NOMO-1 treated with DMSO at 0.1 percent for 48 hours (cell line): Measurements from ENCODE around the gene CBS.
"Not testable (repeated sequence)": the region's sequence is repeated elsewhere in the genome, so short reads cannot be mapped to it uniquely, and the experiment has no call there.

Experiments used
- DNase-seq: peaks from one replicate; lab custom pipeline; 2025; ENCODE audit not compliant: unreplicated experiment; lab: John Stamatoyannopoulos, UW

The CBS gene

DNA sequence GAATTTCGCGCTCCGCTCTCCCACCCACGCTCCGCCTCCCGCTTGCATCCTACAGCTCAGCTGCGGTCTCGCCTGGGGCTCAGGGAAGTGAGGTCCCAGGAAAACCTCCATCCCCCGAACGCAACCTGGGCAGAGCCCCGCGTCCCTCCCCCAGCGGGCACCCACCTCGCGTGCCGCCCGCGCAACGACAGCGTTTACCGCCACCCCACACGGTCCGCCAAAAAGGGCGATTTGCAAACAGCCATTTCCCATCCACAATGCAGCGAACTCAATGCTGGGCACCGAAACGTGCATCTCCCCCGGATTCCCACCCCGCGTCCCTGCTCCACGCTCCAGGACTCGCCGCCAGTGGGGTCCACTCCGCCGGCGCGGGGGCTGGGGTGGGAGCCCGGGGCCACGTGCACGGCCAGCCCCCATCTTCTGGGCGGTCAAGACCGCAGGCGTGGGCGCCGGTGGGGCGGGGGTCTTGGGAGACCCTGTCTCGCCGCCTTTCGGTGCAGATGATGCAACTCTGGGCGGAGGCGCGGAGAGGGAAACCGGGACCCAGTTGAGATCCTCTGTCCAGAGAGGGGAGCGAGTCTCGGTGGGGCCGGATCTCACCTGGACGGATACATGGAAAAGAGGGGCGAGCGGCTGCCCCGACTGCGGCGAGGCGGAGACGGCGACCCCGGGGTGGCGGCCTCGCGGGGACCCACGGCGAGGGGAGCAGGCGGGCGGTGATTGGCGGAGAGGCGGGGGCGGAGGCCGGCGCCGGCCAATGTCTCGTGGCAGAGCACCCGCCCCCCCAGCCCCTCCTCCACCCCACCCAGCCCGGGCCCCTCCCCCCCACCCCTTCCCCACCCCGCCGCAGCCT, at the start of gene CBS:
CBS (minus strand) TSS at position 666 of the 853 bp plus-strand sequence. CDS start 3,642 bp downstream, outside the sequence.
- DNase-seq, result not testable (repeated sequence)

DNA sequence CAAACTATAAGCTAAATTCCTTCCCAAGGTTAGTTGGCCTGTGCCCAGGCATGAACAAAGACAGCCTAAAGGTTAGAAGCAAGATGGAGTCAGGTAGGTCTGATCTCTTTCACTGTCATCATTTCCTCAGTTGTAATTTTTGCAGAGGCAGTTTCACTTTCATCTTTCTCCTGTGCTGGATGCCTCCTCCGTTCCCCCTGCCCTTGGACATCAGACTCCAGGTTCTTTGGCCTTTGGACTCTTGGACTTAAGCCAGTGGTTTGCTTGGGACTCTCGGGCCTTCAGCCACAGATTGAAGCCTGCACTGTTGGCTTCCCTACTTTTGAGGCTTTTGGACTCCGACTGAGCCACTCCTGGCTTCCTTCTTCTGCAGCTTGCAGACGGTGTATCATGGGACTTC, 40.3 kb upstream of the CBS start:
- DNase-seq, result not testable (repeated sequence)

DNA sequence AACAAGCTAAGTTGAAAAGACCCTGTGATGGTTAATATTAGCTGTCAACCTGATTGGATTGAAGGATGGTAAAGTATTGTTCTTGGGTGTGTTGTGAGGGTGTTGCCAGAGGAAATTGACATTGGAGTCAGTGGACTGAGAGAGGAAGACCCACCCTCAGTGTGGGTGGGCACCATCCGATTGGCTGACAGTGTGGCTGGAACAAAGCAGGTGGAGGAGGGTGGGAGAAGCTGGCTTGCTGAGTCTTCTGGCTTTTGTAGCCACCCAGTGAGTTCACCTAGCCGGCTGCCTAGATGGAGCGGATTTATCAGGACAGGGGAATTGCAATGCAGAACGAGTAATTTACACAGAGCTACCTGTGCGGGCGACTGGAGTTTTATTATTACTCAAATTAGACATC, 38.8 kb upstream of the CBS start:
- not testable (repeated sequence) for DNase-seq

DNA sequence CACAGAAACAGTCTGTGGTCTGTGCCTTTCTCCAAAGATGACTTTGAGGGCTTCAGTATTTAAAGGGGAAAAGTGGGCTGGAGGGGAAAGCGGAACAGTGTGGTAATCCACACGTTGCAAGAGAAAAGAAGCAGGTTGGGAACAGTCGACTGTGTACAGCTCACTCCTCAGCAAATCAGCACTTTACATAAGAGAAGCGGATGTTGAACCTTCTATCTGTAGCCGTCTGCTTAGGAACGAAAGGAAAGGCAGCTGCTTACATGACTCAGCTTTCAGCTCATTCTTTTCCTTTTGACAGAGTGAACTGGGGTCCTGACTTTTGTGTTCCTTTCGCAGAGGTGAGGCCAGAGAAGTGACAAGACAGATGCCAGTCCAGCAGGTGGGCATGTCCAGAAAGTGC, 33.4 kb upstream of the CBS start:
- DNase-seq, result not testable (repeated sequence)

DNA sequence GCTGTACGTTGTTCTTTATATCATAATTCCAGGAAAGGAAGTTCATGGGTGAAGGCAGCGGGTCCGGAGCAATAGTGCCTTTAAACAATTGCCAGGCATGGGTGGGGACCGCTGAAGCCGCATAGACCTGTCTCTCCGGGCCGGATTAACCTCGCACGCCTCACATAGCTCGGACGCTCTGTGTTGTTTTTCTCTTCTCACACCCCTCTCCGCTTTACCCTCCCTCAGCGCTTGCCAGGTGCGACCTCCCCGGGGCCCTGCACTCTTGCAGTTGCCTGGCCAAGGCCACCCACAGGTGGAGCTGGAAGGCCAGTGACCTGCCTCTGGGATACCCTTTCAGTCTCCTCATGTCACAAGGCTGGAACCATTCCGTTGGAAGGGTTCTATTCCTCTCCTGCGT, 32.5 kb upstream of the CBS start:
- DNase-seq, result not testable (repeated sequence)

DNA sequence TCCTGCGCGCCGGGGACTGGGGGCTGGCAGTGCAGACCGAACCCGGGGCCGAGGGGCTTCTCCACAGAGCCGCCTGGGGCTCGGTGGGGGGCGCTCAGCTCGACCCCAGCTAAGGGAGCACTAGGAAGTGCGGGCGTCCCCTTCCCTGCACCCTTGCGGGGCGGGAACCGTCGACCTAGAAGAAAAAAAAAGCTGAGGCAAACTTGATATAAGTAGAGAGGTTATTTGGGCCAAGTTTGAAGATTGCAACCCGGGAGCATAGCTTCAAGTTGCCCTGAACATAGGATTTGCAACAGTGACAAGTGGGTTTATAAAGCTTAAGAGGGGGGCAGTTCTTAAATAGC, 32.1 kb upstream of the CBS start:
- not testable (repeated sequence) for DNase-seq

DNA sequence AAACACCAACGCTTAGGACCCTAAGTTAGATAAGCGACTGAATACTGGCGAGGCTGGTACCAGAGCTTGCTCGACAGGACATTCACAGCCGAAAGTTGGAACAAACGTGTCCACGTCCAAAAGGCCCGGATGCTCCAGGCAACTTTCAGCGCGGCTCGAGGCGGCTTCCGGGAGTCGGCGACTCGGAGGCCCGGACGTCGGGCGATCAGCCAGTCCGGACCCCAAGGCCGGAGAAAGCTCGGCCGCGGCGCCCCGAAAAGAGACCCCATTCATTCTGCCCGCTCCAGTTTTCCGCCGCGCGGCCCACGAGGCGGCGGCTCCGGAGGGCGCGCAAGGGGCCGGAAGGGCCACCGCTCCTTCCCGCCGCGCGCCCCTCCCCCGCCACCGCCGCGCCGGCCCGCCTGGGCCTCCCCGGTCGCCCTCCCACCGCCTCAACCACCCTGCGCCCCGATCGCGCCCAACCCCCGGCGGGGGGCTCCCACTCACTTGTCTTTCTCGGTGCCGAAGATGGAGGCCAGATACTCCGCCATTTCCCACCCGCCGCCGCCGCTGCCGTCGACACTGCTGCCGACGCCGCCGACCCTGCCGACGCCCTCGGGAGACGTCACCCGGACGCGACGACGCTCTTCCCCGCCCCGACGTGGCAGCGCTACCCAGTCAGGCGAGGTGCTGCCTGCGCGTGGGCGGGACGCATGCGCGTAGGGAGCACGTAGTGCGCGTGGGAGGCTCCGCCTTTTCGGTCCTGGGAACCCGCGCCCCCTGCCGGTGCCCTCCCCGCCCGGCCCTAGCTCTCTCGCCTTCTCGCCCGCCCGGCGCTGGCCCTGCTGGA, 31.5 kb upstream of the CBS start, which contains the start of gene U2AF1:
U2AF1 (minus strand) TSS at position 606 of the 829 bp plus-strand sequence; CDS start at position 530, 76 bp downstream.
- not testable (repeated sequence) for DNase-seq

DNA sequence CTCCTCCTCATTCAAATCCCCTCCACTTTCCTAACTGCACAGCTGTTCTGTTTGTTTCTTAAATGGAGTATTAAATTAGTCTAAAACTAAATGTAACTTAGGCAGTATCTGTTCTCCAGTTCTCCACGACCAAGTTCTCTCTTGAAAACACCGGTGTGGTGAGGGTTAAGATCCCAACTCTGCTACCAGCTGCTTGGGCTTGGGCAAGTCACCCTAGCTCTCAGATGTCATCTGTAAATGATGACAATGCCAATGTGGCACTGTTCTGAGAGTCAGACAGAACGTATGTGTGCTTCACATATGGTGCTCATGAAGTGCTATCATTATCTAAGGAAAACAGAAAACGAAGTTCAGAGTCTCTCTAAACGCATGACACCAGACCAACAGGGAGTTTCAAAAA, 29.0 kb upstream of the CBS start:
- not testable (repeated sequence) for DNase-seq

DNA sequence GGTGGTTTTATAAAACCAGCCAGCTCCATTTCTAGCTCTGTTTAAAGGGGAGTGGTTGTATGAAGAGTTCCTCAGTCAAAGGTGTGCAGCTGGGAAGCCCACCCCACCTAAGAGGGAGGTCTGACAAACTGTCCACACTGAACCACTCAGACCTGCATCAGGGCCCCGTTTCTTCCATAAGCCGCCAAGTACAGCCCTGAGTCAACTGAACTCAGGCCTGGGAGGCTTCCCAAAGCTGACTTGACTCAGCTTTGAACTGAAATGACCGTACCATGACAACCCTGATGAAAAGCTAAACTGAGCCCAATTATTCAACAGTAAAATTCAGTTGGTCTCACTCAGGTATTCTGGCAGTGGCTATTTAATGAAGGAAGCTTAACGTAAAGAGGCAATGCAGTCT, 26.6 kb upstream of the CBS start:
- not testable (repeated sequence) for DNase-seq

DNA sequence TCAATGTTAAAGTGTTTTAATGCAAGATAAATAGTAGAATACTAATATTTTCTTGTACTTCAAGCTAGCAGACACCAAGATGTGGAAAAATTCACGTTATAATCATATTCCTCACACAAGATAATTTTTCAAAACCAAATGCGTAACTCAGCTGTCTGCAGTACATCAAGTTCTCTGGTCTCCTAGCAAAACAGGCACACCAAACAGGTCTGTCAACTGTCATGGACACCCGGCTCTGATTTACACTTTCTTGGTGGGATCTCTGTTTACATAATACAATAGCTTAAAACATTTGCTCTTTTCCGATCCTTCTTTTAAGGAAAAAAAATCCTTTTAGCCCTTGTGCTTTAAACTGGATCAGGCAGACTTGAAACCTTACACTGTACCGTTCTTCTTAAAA, 26.0 kb upstream of the CBS start:
- DNase-seq, result not testable (repeated sequence)

DNA sequence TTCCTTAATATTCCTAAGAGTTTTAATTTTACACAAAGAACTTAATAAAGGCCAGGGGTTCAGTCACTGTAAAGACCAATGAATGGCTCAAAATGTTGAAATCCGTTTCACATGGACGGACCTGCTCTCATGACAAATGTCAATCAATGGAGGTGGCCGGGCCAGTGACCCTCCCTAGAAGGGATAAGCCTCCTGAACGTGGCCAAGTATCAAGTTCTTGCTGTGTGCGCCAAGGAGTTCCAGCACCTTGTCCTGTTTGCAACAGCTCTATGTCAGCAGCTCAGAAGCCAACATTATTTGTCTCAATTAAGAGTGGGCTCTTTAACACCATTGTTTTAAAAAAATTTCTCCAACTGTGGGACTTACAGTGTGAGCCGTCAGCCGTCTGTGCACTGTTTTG, 25.4 kb upstream of the CBS start:
- DNase-seq, result not testable (repeated sequence)

DNA sequence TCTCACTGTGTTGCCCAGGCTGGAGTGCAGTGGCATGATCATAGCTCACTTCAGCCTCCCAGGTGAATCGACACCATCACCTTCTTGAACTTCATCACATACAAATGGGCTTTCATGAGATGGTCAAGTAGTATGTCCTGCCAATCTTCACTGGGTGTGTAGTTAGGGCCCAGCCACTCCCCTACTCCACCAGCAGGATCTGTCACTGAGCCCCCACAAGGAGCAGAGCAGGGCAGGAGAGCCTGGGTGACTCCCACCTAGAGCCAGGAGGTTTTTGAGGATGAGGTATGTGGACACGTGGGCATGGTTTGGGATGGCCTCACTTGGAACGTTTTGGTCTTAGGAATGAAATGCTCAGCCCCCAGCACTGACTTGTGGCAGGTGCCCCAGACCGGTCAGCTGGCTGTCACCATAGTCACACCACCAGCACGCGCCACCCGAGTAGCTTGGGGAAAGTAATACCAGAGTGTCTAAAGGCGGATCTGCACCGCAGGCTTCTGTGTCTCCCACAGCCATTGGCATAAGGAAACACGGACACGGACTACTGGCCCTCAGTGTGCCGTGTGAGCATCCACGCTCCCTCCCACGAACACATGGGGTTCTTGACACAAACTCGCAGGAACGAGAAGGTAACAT, 16.5 kb upstream of the CBS start:
- not testable (repeated sequence) for DNase-seq

DNA sequence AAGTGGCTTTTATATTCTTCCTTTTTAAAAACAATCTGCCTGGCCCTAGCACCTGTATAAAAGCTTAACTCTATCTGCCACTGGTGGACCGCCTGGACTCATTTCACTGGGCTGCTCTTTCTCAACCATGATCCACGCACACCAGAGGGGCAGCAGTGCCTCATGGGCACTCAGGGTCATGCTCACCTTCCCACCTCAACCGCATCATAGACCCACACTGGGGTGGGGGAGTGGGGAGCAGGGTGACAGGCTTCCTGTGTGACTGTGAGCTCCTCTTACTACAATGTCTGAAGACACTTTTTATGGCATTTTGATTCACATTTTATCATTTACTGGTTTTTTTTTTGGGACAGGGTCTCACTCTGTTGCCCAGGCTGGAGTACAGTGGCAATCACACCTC, 15.3 kb upstream of the CBS start:
- not testable (repeated sequence) for DNase-seq

DNA sequence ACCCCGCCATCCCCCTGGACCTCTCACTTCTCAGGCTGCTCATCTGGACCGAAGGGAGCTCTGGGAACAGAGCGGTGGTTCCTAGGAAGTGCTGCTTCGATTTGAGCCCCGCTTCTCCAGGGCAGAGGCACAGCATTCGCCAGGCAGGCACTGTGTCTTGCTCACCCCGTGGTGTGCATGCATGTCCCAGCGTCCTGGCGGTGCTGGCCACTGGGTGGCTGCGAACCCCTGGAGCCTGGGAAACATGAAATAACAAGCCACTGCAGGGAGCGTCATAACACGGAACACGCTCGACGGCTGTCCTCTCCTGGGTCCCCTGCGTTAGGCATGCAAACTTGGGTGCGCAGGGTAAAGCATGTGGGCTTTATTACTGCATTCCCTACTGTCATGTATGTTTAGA, 13.8 kb upstream of the CBS start:
- DNase-seq, result not testable (repeated sequence)

DNA sequence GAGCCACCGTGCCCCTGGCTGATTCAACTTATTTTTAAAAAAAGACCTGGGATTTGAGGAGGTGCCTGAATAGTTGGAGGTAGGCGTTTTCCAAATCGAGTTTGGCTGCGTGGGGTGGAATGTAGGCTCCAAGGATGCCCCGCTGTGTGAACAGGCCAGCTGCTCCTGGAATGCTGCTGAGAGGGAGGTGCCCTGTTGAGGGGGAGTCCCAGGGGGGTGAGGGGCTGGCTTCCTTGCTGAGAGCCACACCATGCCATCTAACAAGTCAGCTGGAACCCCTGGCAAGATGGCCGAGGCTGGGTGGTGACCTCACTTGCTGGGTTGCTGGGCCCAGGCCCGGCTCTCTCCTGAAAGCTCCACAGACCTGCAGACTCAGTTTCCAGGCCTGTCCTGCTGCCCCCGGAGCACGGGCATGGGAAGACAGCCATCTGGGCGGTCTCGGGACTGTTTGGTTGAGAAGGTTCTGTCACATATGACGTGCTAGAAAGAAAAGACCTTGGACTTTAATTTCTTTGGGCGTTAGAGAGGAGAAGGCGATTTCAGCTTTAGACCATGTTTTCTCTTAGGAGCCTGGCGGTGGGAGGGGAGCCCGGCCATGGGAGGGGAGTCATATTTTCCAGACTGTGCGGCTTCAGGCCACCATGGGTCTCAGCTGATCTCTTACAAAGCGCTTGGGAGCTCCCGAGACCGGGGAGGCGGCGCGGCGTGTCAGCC, 7.1 kb upstream of the CBS start:
- not testable (repeated sequence) for DNase-seq

DNA sequence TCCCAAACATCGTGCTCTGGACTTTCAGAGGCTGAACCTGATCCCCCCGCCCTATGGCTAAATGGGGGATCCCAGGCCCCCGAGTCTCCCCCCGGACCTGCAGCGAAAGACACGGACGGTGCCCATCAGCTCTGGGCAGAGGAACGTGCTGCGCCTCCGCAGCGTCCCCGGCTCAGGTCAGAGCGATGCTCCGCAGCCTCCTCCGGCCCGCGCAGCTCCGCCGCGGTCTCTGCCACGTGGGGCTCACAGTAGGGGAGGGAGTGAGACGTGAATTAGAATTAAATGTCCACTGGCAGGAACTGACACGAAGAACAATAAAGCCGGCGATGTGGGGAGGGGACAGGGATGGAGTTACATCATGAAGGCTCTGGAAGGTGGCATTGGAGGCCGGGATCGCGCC, 1.0 kb upstream of the CBS start:
- DNase-seq, result not testable (repeated sequence)

DNA sequence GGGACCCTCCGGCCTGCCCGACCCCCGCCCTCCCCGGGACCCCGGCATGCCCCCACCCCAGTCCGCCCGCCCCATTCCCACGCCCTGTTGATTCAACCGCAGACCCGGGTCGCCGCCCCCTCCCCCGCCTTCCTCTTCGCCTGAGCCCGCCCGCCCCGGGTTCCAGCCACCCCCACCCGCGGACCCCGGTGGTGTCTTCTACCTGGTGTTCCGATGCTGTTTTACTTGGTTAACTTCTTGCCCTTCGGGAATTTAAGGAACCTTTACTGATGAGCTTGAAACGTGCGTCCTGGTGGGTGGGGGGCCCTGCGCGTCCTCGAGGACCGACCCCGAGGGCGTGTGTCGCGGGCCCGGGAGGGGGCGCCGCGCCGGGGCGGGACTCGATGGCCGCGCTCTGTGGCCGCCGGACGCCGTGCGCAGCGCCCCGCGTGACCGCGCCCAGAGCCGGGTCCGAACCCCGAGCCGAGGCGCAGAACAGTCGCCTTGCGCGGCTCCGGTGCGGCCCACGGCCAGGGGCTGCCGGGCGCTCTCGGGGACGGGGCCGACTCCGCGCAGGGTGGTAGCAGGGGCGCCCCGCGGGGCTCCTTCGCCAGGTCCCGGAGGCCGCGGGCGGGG, 495 bp upstream of the CBS start:
- DNase-seq, result not testable (repeated sequence)

DNA sequence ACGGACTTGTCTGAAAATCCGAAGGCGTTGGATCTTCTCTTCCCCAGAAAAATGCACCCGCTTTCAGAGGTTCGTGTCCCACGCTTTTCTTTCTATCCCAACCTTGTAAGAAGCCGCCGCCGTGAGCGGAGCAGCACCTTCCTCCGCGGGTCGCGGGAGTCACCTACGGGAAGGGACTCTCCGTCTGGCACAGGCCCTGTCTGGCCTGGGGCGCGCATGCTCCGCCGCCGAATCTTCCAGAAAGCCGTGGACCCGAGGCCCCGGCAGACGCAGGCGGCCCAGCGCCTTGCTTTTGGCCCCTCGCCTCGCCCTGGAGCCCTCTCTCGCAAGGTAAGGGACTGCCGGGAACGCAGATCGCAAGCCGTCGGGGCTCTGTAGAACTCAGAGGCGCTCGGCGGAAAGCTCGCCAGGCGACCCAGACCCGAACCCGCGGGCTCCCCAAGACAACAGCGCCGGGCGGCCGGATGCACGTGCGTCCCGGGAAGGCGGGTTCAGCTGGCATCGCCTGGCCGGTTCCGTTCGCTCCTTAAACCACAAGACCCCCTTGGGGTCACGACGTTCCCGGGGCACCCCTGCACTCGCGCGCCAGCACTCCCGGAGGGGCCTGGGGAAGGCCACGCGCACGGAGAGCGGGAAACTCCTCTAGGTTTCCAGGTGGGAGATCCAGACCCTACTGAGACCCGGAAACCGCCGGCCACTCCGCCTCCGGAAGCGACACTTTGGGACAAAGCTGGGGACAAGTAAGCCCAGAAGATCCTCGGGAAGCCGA, 1.1 kb downstream of the CBS start:
- DNase-seq, result not testable (repeated sequence)

DNA sequence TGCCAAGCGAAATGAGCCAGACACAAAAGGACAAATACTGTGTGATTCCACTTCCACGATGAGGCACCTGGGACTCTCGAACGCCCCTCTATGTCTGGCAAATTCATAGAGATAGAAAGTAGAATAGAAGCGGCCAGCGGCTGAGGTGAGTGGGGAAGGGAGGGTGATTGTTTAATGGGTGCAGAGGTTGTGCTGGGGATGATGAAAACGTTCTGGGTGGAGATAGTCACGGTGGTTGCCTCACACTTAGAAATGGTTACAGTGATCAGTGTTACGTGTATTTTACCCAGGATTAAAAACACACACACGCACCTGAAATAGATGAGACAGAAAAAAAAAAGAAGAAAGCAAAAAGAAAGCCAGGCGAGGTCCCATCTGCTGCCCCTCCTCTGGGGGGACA, 2.9 kb downstream of the CBS start:
- DNase-seq, result not testable (repeated sequence)

DNA sequence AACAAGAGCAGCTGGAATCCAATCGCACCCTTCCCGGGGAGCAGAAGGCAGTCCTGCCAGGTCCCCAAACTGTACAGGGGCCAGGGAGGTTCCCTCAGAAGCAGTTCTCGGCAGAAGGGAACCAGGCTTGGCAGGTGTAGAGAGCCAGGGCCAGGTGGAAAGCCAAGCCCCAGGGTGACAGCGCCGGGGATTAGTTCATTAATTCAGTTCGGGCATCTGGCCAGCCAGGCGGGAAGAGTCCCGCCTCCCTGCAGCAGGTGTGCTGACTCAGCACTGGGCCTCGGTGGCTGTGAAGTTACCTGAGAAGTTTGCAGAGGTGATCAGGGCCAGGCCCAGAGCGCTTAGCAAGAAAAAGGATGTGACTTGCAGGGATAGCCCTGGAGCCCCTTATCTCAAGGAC, 6.0 kb downstream of the CBS start:
- not testable (repeated sequence) for DNase-seq
